Panc1 (cell line): ENCODE data around the gene MAST4. TPM values are rescaled to one million over a fixed set of nuclear protein-coding genes. Genes with fewer than 3 reads are reported as not detected.

Experiments
- ATAC-seq: fragments of 200-7000 bp; cut with Tn5 transposase; 2 replicates; pipeline ENCODE4 v1.9.1; 2020; ENCODE audit warnings: mild to moderate bottlenecking, moderate library complexity
- BruUV-seq: library from RNA; stranded (reverse); fragments of 400-500 nt; replicated peaks from 2 replicates; lab custom pipeline; 2021; lab: Mats Ljungman, UMichigan
- CTCF ChIA-PET: fragments of 300-600 bp; sonication (Branson Sonifier 250); formaldehyde crosslinking; loops from one replicate; lab custom pipeline; 2022; ENCODE audit warnings: antibody characterized with exemption; lab: Charles Lee
- POLR2A ChIA-PET: fragments of 300-600 bp; sonication (Branson Sonifier 250); formaldehyde crosslinking; loops from one replicate; lab custom pipeline; 2022; ENCODE audit warnings: antibody characterized with exemption; lab: Charles Lee
- DNase-seq: peaks from one replicate; pipeline ENCODE4 v3.0.0-alpha.2; 2010; ENCODE audit warnings: low read depth, low spot score
- H3K27ac ChIP-seq: 2 replicates; pipeline ENCODE4 v1.5.1; 2011; ENCODE audit warnings: mild to moderate bottlenecking, low read length, inconsistent platforms
- H3K27me3 ChIP-seq: fragments of 200-500 bp; sonication (Bioruptor generic); 2 replicates; pipeline ENCODE4 v1.6.0; 2014; ENCODE audit warnings: low read length, inconsistent platforms; ENCODE audit not compliant: control insufficient read depth, insufficient read depth
- H3K36me3 ChIP-seq: fragments of 200-500 bp; sonication (Bioruptor generic); 2 replicates; pipeline ENCODE4 v1.5.1; 2014; ENCODE audit warnings: inconsistent platforms, mild to moderate bottlenecking, low read length, moderate library complexity; ENCODE audit not compliant: control insufficient read depth, insufficient read depth
- H3K4me1 ChIP-seq: 2 replicates; pipeline ENCODE4 v1.5.1; 2011; ENCODE audit warnings: inconsistent platforms, mild to moderate bottlenecking, low read length, moderate library complexity; ENCODE audit not compliant: control insufficient read depth, insufficient read depth
- H3K4me3 ChIP-seq, 2 experiments: 2 replicates each; pipeline ENCODE4 v1.5.1; 2011 to 2012; ENCODE audit warnings: low read depth in 2 of 2, low read length in 2 of 2, mild to moderate bottlenecking in 2 of 2, inconsistent platforms in 1 of 2, moderate library complexity in 1 of 2
- H3K9me3 ChIP-seq: fragments of 200-500 bp; sonication (Bioruptor generic); 2 replicates; pipeline ENCODE4 v1.5.1; 2014; ENCODE audit warnings: low read depth, mild to moderate bottlenecking, inconsistent platforms, low read length, moderate library complexity; ENCODE audit not compliant: control insufficient read depth, insufficient read depth
- CTCF ChIP-seq: fragments of 450-650 bp; IDR thresholded peaks from 2 replicates; pipeline ENCODE4 v1.5.1; 2017; ENCODE audit warnings: mild to moderate bottlenecking
- POLR2AphosphoS5 ChIP-seq: IDR thresholded peaks from 2 replicates; pipeline ENCODE4 v1.6.1; 2012; ENCODE audit warnings: mild to moderate bottlenecking, low read depth, low read length, moderate library complexity
- SIN3A ChIP-seq: IDR thresholded peaks from 2 replicates; pipeline ENCODE4 v1.6.1; 2012; ENCODE audit warnings: low read depth, mild to moderate bottlenecking, low read length, moderate library complexity, borderline replicate concordance; ENCODE audit not compliant: insufficient read depth
- TCF7L2 ChIP-seq: IDR thresholded peaks from 2 replicates; pipeline ENCODE4 v1.6.1; 2011; ENCODE audit warnings: mild to moderate bottlenecking, low read depth, low read length, inconsistent platforms
- in situ Hi-C: cut with HindIII; loops from 2 replicates; pipeline ENCODE4 v1.10.0; 2016; ENCODE audit warnings: low sequenced_read_pairs, low pct_unique_long_range_greater_than_20kb
- intact Hi-C: fragments of 100-400 bp; cut with micrococcal nuclease; formaldehyde crosslinking; loops from one replicate; pipeline ENCODE4 v1.10.0; 2022; ENCODE audit not compliant: unreplicated experiment
- total RNA-seq: library from RNA; stranded (reverse); gene quantifications from one replicate; pipeline ENCODE4 v1.2.1, GENCODE V29; 2021; ENCODE audit not compliant: unreplicated experiment
- TF ChIP-seq, protein P1 (sequence below), 2 experiments: IDR thresholded peaks; 2 replicates each; pipeline ENCODE4 v1.6.1; 2011 to 2012; ENCODE audit warnings: low read depth in 2 of 2, control low read depth in 1 of 2, low read length in 1 of 2, mild to moderate bottlenecking in 1 of 2, moderate library complexity in 1 of 2; ENCODE audit not compliant: insufficient read depth in 1 of 2

MAST4 gene
- total RNA-seq, 1 experiment from 2014 or later, result 1.8 TPM

GRCh38 chr5:66647146-66647856, 51.1 kb downstream of the MAST4 start:
- no peak overlapping the region for H3K4me3 ChIP-seq
- no peak for DNase-seq
- in situ Hi-C loops (no loop called here), intact Hi-C loops (no loop called here)
- no peaks in the 10 kb centered on the region for H3K4me1 ChIP-seq
- H3K27me3 ChIP-seq, result peaks cover under 1% of the 10 kb centered on the region; the same call in 1 of the 2 replicates
- no peak overlapping the region for H3K27ac ChIP-seq
- no TSS peak for BruUV-seq
- no peaks in the 10 kb centered on the region for H3K9me3 ChIP-seq
- ATAC-seq, result no peak
- POLR2A ChIA-PET, result no interaction called here
- H3K36me3 ChIP-seq, result no peaks in the 10 kb centered on the region
- TF ChIP-seq CTCF, result no peak
- TF ChIP-seq, protein P1, sequence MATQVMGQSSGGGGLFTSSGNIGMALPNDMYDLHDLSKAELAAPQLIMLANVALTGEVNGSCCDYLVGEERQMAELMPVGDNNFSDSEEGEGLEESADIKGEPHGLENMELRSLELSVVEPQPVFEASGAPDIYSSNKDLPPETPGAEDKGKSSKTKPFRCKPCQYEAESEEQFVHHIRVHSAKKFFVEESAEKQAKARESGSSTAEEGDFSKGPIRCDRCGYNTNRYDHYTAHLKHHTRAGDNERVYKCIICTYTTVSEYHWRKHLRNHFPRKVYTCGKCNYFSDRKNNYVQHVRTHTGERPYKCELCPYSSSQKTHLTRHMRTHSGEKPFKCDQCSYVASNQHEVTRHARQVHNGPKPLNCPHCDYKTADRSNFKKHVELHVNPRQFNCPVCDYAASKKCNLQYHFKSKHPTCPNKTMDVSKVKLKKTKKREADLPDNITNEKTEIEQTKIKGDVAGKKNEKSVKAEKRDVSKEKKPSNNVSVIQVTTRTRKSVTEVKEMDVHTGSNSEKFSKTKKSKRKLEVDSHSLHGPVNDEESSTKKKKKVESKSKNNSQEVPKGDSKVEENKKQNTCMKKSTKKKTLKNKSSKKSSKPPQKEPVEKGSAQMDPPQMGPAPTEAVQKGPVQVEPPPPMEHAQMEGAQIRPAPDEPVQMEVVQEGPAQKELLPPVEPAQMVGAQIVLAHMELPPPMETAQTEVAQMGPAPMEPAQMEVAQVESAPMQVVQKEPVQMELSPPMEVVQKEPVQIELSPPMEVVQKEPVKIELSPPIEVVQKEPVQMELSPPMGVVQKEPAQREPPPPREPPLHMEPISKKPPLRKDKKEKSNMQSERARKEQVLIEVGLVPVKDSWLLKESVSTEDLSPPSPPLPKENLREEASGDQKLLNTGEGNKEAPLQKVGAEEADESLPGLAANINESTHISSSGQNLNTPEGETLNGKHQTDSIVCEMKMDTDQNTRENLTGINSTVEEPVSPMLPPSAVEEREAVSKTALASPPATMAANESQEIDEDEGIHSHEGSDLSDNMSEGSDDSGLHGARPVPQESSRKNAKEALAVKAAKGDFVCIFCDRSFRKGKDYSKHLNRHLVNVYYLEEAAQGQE (IDR thresholded peaks at IDR 0.05; ENCODE audit: insufficient read depth in 1 of 2, low read depth in 2 of 2, low read length in 1 of 2), result no peak
- TF ChIP-seq SIN3A, result no peak
- CTCF ChIA-PET, result no interaction called here

DNA sequence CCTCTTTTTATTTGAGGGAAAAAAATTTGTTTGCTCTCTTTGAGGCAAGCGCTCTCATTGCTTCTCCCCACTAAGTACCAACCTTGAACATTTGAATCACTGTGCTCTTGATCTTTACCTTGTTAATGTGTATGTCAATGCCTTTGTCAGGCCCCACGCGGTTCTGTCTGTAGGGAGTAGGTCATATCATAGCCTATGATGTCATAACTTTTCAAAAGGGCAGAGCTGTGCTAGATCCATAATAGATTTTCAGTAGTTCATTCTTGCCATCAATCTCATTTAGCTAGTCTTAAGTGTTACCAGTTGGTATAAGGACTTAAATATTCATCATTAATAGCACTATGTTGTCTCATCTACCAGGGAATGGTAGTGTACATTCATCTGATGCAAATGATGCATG, 56.6 kb downstream of the MAST4 start:
- TF ChIP-seq POLR2AphosphoS5, result no peak
- TF ChIP-seq SIN3A, result no peak
- no peak for TF ChIP-seq TCF7L2
- TF ChIP-seq, protein P1 (IDR thresholded peaks at IDR 0.05; ENCODE audit: insufficient read depth in 1 of 2, low read depth in 2 of 2, low read length in 1 of 2), result no peak
- no peak for TF ChIP-seq CTCF
- BruUV-seq, result no TSS peak
- Histone ChIP-seq H3K4me3 (no peak overlapping the region), H3K27me3 (no peaks in the 10 kb centered on the region), H3K27ac (no peak overlapping the region), H3K4me1 (no peaks in the 10 kb centered on the region), H3K36me3 (no peaks in the 10 kb centered on the region), H3K9me3 (no peaks in the 10 kb centered on the region)
- ChIA-PET POLR2A (no interaction called here), CTCF (no interaction called here)
- no peak for ATAC-seq
- in situ Hi-C loops (no loop called here), intact Hi-C loops (no loop called here)
- no peak for DNase-seq
